ENCODE measurements around the gene EIF2S1.

DNA sequence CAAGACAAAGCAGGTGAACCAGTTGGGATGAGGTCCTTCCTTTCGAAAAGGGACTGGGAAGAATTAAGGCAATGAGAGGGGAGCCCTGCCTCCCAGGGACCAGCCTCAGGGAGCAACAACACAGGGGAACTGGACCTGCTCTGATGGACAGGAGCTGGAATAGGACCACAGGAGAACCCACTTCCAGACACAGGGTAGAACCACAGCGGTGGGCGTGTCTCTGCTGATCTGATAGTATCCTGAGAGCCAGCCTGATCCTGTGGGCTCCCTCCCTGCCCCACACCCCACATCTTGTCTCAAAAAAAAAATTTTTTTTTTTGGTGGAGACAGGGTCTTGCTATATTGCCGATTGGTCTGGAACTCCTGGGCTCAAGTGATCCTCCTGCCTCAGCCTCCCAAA is 65.5 kb downstream of the EIF2S1 start:
- TF ChIP-seq, protein P1, sequence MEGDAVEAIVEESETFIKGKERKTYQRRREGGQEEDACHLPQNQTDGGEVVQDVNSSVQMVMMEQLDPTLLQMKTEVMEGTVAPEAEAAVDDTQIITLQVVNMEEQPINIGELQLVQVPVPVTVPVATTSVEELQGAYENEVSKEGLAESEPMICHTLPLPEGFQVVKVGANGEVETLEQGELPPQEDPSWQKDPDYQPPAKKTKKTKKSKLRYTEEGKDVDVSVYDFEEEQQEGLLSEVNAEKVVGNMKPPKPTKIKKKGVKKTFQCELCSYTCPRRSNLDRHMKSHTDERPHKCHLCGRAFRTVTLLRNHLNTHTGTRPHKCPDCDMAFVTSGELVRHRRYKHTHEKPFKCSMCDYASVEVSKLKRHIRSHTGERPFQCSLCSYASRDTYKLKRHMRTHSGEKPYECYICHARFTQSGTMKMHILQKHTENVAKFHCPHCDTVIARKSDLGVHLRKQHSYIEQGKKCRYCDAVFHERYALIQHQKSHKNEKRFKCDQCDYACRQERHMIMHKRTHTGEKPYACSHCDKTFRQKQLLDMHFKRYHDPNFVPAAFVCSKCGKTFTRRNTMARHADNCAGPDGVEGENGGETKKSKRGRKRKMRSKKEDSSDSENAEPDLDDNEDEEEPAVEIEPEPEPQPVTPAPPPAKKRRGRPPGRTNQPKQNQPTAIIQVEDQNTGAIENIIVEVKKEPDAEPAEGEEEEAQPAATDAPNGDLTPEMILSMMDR (IDR thresholded peaks at IDR 0.05), result no peak
- TF ChIP-seq POLR2A (IDR thresholded peaks at IDR 0.05), result no peak
